Right atrium auricular region (tissue), 2 donors: ENCODE results near the gene ACSM6. TPM values are rescaled to one million over a fixed set of nuclear protein-coding genes. Genes with fewer than 3 reads are reported as not detected.

Experiments
- DNase-seq: peaks from one replicate; pipeline ENCODE4 v3.0.0-alpha.2; 2019; ENCODE audit warnings: low spot score
- H3K27ac ChIP-seq, 2 donors: fragments of 200-600 bp; sonication (generic); 1 replicate in 1 of 2; 2 replicates in 1 of 2; pipeline ENCODE4 v1.5.1; 2016 to 2019
- H3K27me3 ChIP-seq, 2 donors: fragments of 200-600 bp; sonication (generic); one replicate each; pipeline versions ENCODE4 v1.5.1 to v1.6.0; 2017 to 2019
- H3K36me3 ChIP-seq: fragments of 200-600 bp; sonication (generic); one replicate; pipeline ENCODE4 v1.5.1; 2016
- H3K4me1 ChIP-seq, 2 donors: fragments of 200-600 bp; sonication (generic); one replicate each; pipeline versions ENCODE4 v1.5.1 to v1.6.0; 2017 to 2019
- H3K4me3 ChIP-seq, 2 donors: fragments of 200-600 bp; sonication (generic); 1 replicate in 1 of 2; 2 replicates in 1 of 2; pipeline ENCODE4 v1.5.1; 2017 to 2019; ENCODE audit warnings: mild to moderate bottlenecking in 1 of 2, moderate library complexity in 1 of 2
- H3K9me3 ChIP-seq, 2 donors: fragments of 200-600 bp; sonication (generic); one replicate each; pipeline ENCODE4 v1.5.1; 2019
- CTCF ChIP-seq, 2 donors: fragments of 200-600 bp; sonication (generic); IDR thresholded peaks; one replicate each; pipeline ENCODE4 v1.5.1; 2019; ENCODE audit warnings: antibody characterized with exemption in 2 of 2
- total RNA-seq, 2 donors: library from RNA; depleted of rRNA; stranded (reverse); fragments of >200 nt; gene quantifications; one replicate each; pipeline ENCODE4 v1.1.0, GENCODE V29; 2016

The ACSM6 gene
- total RNA-seq, 2 donors from 2014 or later, result not detected

- Histone ChIP-seq H3K27ac (peak overlapping the region in 1 of 2 donors; percentile 65), H3K9me3 (no peaks in the 10 kb centered on the region), H3K27me3 (no peaks in the 10 kb centered on the region), H3K4me1 (peaks cover 0 to 52% of the 10 kb centered on the region in 2 donors), H3K4me3 (no peak overlapping the region), H3K36me3 (peaks cover 24% of the 10 kb centered on the region)
- peak; percentile 48 for DNase-seq
- no peak for TF ChIP-seq CTCF (IDR thresholded peaks at IDR 0.05)
Observed at GRCh38 chr10:95249467-95249866, 55.4 kb downstream of the ACSM6 start.

GRCh38 chr10:95250856-95251255, 56.8 kb downstream of the ACSM6 start:
- DNase-seq, result peak; percentile 55
- Histone ChIP-seq H3K9me3 (no peaks in the 10 kb centered on the region), H3K4me3 (no peak overlapping the region), H3K36me3 (peaks cover 11% of the 10 kb centered on the region), H3K27ac (no peak overlapping the region), H3K27me3 (no peaks in the 10 kb centered on the region), H3K4me1 (peaks cover 0 to 52% of the 10 kb centered on the region in 2 donors)
- TF ChIP-seq CTCF (IDR thresholded peaks at IDR 0.05), result no peak

GRCh38 chr10:95253007-95253406, 59.0 kb downstream of the ACSM6 start:
- H3K4me1 ChIP-seq, result peaks cover 0 to 34% of the 10 kb centered on the region in 2 donors
- no peak overlapping the region for H3K4me3 ChIP-seq
- H3K36me3 ChIP-seq, result peaks cover 7% of the 10 kb centered on the region
- no peak for DNase-seq
- TF ChIP-seq CTCF (IDR thresholded peaks at IDR 0.05), result no peak
- H3K27me3 ChIP-seq, result no peaks in the 10 kb centered on the region
- no peak overlapping the region for H3K27ac ChIP-seq
- peaks cover 0 to 6% of the 10 kb centered on the region in 2 donors for H3K9me3 ChIP-seq

- peaks cover 0 to 27% of the 10 kb centered on the region in 2 donors for H3K4me1 ChIP-seq
- H3K27me3 ChIP-seq, result no peaks in the 10 kb centered on the region
- DNase-seq, result no peak
- H3K4me3 ChIP-seq, result no peak overlapping the region
- peaks cover 0 to 6% of the 10 kb centered on the region in 2 donors for H3K9me3 ChIP-seq
- no peak overlapping the region for H3K27ac ChIP-seq
- TF ChIP-seq CTCF (IDR thresholded peaks at IDR 0.05), result no peak
- H3K36me3 ChIP-seq, result peaks cover 8% of the 10 kb centered on the region
Observed at GRCh38 chr10:95253686-95254085, 59.6 kb downstream of the ACSM6 start.

GRCh38 chr10:95254629-95255028, 60.6 kb downstream of the ACSM6 start:
- H3K4me3 ChIP-seq, result no peak overlapping the region
- peaks cover 0 to 17% of the 10 kb centered on the region in 2 donors for H3K4me1 ChIP-seq
- peaks cover 0 to 6% of the 10 kb centered on the region in 2 donors for H3K9me3 ChIP-seq
- TF ChIP-seq CTCF (IDR thresholded peaks at IDR 0.05), result no peak
- peaks cover 14% of the 10 kb centered on the region for H3K36me3 ChIP-seq
- peak; percentile 49 for DNase-seq
- no peak overlapping the region for H3K27ac ChIP-seq
- H3K27me3 ChIP-seq, result no peaks in the 10 kb centered on the region

GRCh38 chr10:95256268-95256667, 62.2 kb downstream of the ACSM6 start:
- Histone ChIP-seq H3K9me3 (peaks cover 0 to 6% of the 10 kb centered on the region in 2 donors), H3K4me1 (peaks cover 0 to 20% of the 10 kb centered on the region in 2 donors), H3K36me3 (peaks cover 22% of the 10 kb centered on the region), H3K27ac (no peak overlapping the region), H3K4me3 (no peak overlapping the region), H3K27me3 (no peaks in the 10 kb centered on the region)
- TF ChIP-seq CTCF (IDR thresholded peaks at IDR 0.05), result no peak
- DNase-seq, result no peak
